Measurements from ENCODE around the gene GRIN2C.

The GRIN2C gene

GRCh38 chr17:74892013-74892841 lies 32.5 kb upstream of the GRIN2C start:
- no peak for TF ChIP-seq CTCF (IDR thresholded peaks at IDR 0.05; ENCODE audit: insufficient read depth, low read depth, low read length, missing control alignments)
- H3K4me3 ChIP-seq (ENCODE audit: low read length) = no peak overlapping the region
- no peak for DNase-seq (ENCODE audit: low read depth)

GRCh38 chr17:74890554-74890953 lies 30.9 kb upstream of the GRIN2C start:
- DNase-seq (ENCODE audit: low read depth) = no peak
- no peak overlapping the region for H3K4me3 ChIP-seq (ENCODE audit: low read length)
- TF ChIP-seq CTCF (IDR thresholded peaks at IDR 0.05; ENCODE audit: insufficient read depth, low read depth, low read length, missing control alignments) = no peak

- DNase-seq (ENCODE audit: low read depth) = no peak
- H3K4me3 ChIP-seq (ENCODE audit: low read length) = no peak overlapping the region
- TF ChIP-seq CTCF (IDR thresholded peaks at IDR 0.05; ENCODE audit: insufficient read depth, low read depth, low read length, missing control alignments) = no peak
Observed at GRCh38 chr17:74888469-74888868, 28.8 kb upstream of the GRIN2C start.

GRCh38 chr17:74883241-74883745 lies 23.6 kb upstream of the GRIN2C start:
- H3K4me3 ChIP-seq (ENCODE audit: low read length) = no peak overlapping the region
- DNase-seq (ENCODE audit: low read depth) = peak; percentile 39
- TF ChIP-seq CTCF (IDR thresholded peaks at IDR 0.05; ENCODE audit: insufficient read depth, low read depth, low read length, missing control alignments) = no peak

- DNase-seq (ENCODE audit: low read depth) = no peak
- TF ChIP-seq CTCF (IDR thresholded peaks at IDR 0.05; ENCODE audit: insufficient read depth, low read depth, low read length, missing control alignments) = no peak
- H3K4me3 ChIP-seq (ENCODE audit: low read length) = no peak overlapping the region
Observed at GRCh38 chr17:74882517-74883240, 23.0 kb upstream of the GRIN2C start.

- no peak for DNase-seq (ENCODE audit: low read depth)
- H3K4me3 ChIP-seq (ENCODE audit: low read length) = no peak overlapping the region
- TF ChIP-seq CTCF (IDR thresholded peaks at IDR 0.05; ENCODE audit: insufficient read depth, low read depth, low read length, missing control alignments) = no peak
Observed at GRCh38 chr17:74881073-74881472, 21.4 kb upstream of the GRIN2C start.

Data from epithelial cell of esophagus (primary cell).